ENCODE measurements around the gene ATP6V1F.
"Not testable (repeated sequence)": the region's sequence is repeated elsewhere in the genome, so short reads cannot be mapped to it uniquely, and the experiment has no call there.

Gene ATP6V1F

DNA sequence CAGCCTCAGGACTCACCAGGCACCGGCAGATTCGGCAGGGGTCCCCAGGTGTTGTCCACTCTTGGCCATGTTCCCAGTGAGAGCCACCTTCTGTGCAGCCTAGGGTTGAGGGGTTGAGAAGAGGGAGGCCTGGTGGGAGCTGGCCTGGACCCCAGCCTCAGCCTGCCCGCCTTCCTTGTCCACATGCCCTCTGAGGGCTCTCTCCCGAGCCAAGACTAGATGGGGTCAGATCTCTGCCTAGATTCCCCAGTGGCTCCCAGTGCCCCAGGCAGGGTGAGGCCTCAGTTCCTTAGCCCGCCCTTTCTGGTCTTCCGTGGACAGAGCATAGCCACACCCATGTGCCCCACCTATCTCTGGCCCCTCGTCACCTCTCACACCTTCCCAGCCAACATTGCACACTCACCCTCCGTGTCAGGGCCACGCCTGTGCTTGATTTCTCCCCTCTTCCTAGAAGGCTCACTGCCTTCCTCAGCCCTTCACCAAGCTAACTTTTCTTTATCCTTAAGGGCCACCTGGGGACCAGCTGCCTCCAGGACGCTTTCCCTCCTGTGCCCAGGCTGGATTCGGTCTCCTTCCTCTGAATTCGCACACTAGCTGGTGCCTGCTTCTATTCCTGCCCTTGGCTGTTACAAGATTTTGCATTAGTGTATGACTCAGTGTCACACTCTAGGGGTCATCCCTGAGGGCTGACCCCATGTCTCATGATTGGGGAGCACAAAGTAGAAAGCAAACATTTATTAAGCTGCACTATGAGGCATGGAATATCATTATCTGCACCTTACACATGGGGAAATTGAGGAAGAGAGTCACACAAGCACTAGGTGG lies 40.3 kb downstream of the ATP6V1F start:
- no peak for DNase-seq (ENCODE audit: low spot score)

DNA sequence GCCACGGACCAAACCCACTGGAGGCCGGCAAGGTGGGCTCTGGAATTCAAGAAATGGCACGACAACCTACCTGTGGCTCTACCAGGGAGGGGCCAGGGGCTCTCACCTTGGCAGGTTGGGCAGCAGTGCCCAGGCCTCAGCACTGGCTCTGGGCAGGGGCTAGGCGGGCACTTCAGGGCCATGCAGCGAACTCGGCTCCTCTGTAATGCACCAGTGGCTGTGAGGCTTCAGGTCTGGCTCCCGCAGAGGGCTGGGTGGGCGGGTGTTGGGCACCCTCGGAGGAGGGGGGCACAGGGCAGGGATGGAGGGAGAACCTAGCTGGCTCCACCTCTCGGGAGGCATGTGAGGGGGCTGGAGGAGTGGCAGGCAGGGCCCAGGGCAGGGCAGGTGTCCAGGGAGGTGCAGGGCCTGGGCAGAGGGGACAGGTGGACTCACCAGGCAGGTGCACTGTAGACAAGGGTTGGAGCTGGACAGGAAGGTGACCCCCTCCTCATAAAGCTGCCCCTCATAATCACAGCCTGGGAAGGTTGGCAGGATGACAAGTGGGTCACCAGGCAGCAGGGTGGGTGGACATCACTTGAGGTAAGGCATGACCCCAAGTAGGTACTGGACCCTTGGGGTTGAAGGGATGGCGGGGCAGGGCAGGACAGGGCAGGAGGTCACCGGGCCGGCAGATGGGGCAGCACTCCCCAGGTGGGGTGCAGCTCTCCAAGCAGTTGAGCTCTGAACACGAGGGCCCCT lies 41.1 kb downstream of the ATP6V1F start:
- DNase-seq (ENCODE audit: low spot score): no peak

DNA sequence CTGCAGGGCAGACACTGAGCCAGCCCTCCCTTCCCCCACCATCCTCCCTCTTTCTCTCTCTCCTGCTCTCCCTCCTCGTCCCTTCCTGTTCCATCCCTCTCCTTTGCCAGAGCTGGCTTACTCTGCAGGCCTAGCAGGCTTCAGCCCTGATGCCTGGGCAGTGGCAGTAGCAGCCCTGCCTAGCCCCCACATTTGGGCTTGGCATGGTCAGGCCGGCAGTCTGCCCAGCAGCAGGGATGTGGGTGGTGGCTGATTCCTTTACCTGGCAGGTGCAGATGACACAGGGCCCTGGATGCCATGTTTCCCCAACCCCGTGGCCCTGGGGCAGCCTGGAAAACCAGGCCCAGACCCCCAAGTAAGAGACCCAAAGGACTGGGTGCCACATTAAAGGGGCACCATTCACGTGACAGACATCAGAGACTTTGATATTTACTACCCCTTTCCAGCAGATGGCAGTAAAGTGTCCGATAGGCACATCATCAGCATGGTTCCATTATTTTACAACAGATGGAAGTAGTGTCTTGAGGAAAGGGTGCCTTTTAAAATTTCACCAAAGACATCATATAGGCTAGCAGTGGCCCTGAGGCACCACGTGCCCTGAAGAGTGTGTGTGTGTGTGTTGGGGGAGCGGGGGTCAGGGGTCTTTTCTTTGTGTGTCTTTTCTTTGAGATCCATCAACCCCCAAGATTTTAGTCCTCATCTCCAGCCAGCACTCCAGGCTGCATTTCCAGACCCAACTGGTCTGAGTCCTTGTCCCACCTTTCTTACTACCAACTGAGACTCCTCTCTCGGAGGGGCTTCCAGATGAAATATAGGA lies 41.9 kb downstream of the ATP6V1F start:
- DNase-seq (ENCODE audit: low spot score): peak; percentile 73

DNA sequence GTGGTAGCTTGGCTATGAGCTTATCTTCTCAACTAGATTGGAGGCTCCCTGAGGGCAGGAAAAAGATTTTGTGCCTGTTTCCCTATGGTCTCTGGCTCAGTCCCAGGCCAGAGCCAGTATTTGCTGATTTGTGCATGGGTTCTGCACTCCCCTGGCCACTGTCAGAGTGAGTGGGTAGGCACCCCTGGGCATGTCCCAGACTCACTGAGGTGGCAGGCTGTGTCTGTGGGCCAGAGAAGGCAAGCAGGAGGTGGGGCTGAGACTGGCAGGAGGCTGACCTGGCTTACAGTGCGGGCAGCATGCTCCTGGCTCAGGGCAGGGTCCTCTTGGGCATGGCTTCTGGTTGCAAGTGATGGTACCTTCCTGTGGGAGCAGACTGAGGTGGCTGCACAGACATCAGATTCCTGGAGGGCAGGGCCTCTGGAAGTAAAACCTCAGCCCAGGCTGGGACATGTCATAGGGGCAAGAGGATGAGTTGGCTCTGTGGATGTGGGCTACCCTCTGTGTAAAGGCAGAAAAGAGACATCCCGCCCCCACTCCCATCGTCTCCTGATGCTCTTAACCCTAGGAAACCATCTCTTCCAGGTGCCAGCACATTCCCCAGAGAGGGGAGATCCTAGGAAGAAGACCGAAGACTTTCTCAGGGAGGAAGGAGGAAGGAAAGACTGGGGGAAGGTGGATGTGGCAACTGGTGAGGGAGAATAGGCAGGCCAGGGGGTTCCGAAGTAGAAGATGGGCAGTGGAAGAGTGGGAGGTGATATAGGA lies 43.5 kb downstream of the ATP6V1F start:
- no peak for DNase-seq (ENCODE audit: low spot score)

DNA sequence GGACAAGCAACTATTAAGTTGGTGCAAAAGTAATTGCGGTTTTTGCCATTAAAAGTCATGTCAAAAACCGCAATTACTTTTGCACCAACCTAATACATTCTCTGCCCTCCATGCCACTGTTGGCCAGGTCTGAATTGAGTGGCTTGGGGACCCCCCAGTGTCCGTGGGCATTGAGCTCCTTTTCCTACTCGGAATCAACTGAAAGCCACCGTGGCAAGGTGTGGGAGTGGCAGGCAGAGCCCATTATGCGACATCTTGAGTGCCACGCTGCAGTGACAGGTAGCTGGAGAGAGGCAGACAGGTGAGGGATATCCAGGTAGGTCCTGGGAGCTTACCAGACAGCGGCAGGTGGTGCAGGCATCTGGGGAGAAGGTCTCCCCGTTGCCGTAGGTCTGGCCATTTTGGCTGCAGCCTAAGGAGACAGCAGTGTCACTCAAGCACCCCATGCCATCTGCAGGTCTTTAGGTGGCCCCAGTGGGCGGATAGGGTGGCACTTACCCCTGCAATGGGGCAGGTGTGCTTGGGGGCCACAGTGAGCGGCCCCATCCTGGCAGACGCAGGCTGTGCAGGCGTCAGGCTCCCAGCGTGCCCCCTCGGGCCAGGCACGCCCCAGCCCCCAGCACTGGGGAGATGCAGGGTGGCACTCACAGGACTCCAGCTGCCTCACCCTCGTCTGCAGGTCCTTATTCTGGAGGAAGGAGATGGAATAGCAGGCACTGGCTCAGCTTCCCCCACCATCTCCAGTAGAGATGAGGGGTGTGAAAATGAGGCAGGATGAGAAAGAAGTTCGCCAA lies 44.3 kb downstream of the ATP6V1F start:
- no peak for DNase-seq (ENCODE audit: low spot score)

DNA sequence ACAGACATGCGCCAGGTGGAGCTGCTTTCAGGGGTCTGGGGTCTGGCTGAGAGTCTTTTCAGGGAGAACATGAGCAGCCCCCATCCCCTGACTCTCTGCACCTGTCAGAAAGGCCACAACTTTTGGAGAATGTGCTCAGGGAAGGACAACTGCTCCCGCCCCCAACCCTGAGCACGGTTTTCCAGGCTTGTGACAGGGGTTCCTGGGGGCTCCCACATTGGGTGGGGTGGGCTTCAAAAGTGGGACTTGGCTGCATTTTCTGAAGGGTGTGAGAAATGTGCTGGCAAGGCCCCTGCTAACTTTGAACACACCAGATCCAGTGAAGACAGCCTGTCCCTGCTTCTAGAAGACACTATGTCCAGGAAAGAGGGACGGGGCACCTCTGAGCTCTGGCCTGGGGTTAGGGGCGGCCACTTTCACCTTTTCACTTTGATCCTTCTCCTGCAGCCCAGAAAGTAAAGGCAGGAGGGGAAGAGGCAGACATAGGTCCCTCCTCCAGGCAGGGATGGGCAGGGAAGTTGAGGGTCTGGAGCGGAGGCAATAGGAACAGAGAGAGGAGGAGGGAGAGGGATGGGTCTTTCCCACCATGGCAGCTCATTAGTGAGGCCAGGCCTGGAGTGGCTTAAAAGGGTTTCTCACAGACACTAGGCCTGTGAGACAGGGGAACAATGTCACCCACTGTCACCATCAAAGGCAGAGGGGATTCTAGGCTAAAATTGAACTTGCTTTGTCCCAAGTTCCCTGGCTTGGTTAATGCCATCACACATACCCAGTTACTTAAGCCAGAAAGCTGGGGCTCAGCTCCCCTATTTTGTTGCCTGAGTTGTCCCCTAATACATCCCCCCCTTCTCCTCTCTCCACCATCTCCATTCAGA lies 46.3 kb downstream of the ATP6V1F start:
- no peak for DNase-seq (ENCODE audit: low spot score)

DNA sequence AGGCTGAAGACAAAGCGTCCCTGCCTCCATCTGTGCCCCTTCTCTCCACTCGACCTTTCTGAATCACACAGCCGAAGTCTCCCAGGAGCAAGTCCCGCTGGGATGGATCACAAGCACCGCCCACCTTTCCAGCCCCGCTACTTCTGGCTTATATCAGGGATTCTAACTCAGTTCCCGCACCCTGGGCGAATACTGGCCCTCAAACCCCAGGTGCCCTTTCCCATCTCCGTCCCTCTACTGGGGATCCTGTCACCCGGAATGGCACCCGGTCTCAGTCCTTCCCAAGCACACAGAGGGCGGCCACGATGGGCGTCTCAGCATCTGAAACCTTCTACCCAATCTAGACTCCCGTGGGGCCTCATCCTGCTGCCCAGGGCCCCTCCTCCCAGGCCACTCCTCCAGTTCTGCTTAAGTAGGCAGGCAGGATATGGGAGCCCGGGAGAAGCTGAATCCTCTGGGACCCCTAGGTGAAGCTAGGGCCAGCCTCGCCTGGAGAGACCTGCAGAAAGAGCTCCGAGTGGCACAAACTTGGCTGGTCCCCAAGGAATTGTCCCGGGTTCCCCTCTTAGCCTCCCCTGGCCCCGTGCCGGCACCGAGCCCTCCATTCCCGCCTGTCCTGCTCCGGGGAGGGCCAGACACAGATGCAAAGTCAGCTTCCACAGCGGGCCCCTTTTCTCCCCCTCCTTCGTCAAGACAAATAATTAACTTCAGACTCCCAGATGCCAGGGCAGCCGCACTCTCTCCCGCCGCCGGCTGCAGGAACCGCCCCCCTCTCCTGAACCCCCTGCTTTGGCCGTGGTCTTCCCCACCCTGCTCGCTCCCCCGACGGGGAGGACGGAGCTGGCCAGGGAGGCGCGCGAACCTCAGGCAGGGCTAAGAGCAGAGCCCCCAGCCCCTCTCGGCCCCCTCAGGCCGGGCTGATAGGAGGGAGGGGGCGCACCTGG lies 47.2 kb downstream of the ATP6V1F start:
- peak; percentile 81 for DNase-seq (ENCODE audit: low spot score)

DNA sequence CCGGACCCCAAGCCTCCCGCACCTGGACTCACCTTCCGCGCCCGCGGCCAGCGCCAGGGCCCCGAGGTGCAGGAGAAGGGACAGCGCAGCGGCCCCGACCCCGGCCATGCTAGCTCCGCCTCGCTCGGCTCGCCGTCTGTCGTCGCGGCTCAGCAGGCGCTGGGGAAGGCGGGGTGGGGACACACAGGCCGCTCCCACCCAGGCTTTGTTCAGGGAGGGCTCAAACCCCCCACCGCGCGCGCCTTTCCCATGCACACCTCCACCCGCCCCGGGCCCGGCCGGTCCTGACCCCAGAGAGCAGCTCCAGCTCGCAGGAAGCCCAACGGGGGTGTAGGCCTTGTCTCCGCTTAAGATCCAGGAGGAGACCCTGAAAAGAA lies 47.9 kb downstream of the ATP6V1F start, which contains the start of gene KCP:
KCP (minus strand) TSS at position 141 of the 377 bp plus-strand sequence; CDS start at position 108, 33 bp downstream.
- no peak for DNase-seq (ENCODE audit: low spot score)

DNA sequence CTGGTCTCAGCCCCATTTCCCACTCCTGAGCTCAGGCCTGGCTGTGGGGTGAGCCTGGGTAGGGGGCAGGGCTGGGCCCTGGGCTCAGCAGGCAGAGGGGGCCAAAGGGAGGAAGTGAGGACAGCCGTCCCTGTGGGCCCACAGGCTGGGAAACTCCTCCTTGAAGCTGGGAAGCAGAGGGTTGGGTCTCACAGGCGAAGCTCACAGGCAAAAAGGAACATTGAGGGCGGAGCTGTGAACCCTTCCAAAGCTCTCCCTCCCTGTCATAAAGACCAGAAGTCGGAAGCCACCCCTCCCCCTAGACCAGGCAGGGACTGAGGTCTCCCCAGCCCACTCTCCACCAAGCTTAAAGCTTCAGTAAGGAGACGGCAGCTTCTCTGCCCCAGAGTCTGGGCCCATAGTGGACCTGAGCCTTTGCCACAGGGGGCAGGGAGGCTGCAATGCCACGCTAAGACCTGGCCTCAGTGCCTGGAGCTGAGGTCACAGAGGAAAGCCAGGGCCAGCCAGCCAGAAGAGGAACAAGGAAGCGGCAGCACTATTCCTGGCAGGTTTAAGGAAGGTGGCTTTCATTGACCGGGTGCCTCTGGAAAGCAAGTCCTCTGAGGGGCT lies 48.9 kb downstream of the ATP6V1F start:
- DNase-seq (ENCODE audit: low spot score): no peak

DNA sequence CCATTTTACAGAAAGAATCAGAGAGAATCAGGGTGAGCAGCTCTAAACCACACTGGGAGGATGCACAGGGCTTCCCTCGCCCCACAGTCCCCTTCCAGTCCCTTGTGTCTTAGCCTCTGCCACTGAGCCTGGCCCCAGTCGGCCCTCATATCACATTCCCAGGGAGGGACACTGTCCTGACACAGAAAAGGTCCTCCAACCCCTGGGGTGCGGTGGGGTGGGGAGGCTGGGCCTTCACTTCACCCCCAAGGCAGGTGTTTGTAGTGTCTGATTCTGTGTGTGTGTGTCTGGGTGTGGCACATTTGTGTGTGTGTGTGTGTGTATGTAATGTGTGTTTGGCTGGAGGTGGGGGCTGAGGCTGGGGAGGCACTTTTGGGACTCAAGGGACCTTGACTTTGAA lies 49.6 kb downstream of the ATP6V1F start:
- DNase-seq (ENCODE audit: low spot score): no peak

DNA sequence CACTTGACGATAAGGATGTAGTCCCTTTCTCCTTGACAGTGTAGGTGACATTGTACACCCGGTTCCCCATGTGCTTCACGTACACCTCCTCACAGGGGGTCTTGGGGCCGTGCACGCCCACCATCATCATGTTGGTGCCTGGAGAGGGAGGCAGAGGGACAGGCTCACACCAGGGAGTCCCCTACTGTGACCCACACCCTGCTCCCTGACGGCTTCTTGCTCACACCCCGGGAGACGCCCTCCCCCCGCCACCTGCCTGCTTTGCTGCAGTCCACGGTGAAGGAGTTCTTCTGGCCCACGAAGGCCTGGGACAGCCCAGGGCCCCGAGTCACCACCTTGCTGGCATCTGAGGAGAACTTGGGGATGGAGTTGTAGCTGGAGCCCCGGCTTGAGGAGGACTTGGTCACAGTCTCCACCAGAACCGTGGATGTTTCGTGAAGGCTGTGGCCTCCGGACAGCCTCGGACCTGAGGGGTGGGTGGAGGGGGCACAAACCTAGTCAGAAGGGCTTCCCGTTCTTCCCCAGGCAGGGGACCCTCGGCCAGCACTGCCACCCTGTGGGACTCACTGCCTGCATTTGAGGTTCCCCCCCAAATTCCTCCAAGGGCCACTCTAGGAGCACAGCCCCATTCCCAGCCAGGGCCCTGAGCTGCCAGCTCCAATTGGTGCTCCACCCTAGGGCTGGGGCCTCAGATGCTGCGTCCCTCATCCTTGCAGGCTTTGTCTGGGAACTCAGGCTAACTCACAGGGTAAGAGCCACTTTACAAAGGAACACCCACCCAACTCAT lies 50.2 kb downstream of the ATP6V1F start:
- DNase-seq (ENCODE audit: low spot score): not testable (repeated sequence)

DNA sequence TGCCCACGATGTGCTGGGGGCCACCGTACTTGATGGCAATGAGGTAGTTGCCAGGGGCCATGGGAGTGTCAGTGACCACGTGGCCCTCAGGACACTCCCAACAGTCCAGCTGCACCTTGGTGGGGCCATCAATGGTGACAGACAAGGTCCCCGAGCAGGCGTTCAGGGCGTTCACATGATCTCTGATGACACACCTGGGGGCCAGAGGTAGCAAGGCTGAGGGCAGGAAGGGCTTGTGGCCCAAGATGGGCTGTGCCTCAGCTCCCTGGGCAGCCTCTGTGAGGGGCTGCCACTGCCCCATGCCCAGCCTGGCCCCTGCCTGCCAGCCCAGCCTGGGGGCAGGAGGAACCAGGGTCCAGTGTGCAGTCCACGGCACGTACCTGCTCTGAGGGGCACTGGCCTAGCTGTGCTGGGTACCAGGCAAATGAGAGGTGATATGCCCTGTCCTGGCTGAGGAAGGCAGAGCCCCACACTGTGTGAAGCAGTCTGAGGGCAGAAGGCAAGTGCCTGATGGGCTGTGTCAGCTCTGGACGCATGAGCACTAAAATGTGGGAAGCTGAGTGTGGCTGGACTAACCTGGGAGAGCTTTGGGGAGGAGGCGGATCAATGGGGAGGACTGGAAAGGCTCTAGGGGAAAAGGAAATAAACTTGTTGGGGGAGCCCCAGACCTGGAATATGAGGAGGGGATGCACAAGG lies 51.4 kb downstream of the ATP6V1F start:
- no peak for DNase-seq (ENCODE audit: low spot score)

DNA sequence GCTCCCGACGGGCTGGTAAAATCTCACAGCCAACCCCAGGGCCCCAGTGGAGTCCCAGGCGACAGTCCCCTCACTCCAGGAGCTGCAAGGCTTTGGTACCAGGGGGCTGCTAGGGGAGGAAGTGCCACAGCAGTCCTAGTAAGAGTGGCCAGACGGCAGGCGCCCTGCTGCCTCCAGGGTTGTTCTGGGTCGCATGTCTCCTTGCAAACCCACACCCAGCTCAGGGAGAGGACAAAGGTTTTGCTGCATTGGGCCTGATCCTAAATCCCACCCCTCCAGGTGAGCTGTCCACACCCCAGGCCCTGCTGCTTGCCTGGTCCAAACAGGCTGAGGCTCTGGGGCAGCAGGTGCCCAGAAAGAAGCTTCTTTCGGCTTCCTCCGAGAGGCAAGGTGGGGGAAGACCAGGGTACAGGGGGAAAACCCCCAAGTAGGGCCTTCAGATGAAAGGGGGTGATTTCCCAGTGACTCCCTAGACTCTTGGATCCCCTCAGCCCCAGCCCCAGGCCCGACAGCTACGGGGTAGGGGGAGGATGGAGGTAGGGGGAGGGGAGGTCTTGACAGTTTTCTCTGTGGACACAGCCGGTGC lies 52.0 kb downstream of the ATP6V1F start:
- no peak for DNase-seq (ENCODE audit: low spot score)

DNA sequence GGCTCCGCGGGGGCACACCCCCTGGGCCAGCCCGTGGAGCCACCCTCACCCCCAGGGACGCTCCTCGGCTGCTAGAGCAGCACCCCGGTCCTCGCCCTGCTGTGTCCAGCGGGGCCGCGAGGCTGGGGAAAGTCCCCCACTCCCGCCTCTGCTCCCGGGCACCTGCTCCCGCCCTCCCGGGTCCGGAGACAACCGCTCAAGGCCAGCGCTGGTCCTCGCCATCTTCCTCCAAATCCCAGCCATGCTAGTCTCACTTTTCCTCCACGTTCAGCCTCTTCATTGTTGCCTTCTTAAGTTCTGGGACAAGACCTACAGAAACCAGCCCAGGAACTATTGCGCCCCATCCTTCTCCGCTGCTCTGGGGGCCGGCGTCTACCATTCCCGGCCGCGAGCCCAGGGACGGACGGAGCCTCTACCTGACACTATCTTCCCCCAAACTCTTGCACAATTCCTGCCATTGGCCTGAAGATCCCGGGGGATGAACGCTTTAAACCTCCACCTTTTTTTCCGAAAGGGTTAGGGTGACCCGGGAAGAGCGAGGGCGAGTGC lies 52.7 kb downstream of the ATP6V1F start:
- DNase-seq (ENCODE audit: low spot score): no peak

Data from hepatic stellate cell (primary cell).